Gastrocnemius medialis (tissue), 4 donors: ENCODE measurements around the gene CFAP92. TPM values are rescaled to one million over a fixed set of nuclear protein-coding genes. Genes with fewer than 3 reads are reported as not detected.
A peak's percentile ranks its signal among the peaks of the same experiment; 100 is the strongest.

Experiments
- ATAC-seq, 2 donors: fragments of 150-250 bp; one replicate each; pipeline ENCODE4 v1.9.1; 2016
- DNase-seq, 2 donors: peaks; one replicate each; pipeline ENCODE4 v3.0.0-alpha.2; 2019
- H3K27ac ChIP-seq, 4 donors: fragments of 200-600 bp; sonication (generic); 1 replicate in 1 of 4; 2 replicates in 3 of 4; pipeline ENCODE4 v1.5.1; 2016 to 2018; ENCODE audit warnings: mild to moderate bottlenecking in 2 of 4, moderate library complexity in 1 of 4
- H3K27me3 ChIP-seq, 3 donors: fragments of 200-600 bp; sonication (generic) in 2 of 3; 1 replicate in 1 of 3; 2 replicates in 2 of 3; pipeline versions ENCODE4 v1.5.1 to v1.6.0; 2016 to 2019; ENCODE audit warnings: mild to moderate bottlenecking in 1 of 3, moderate library complexity in 1 of 3
- H3K36me3 ChIP-seq, 2 donors: fragments of 200-600 bp; sonication (generic) in 1 of 2; one replicate each; pipeline ENCODE4 v1.5.1; 2017 to 2018
- H3K4me1 ChIP-seq, 2 donors: fragments of 200-600 bp; sonication (generic) in 1 of 2; one replicate each; pipeline ENCODE4 v1.5.1; 2016 to 2017; ENCODE audit warnings: mild to moderate bottlenecking in 2 of 2
- H3K4me3 ChIP-seq, 4 donors: fragments of 200-600 bp; sonication (generic) in 3 of 4; 1 replicate in 1 of 4; 2 replicates in 3 of 4; pipeline ENCODE4 v1.5.1; 2016 to 2019; ENCODE audit warnings: mild to moderate bottlenecking in 2 of 4
- H3K9me3 ChIP-seq, 3 donors: fragments of 200-600 bp; sonication (generic) in 2 of 3; 1 replicate in 1 of 3; 2 replicates in 2 of 3; pipeline ENCODE4 v1.5.1; 2016 to 2019
- CTCF ChIP-seq, 5 experiments: fragments of 450-650 bp in 3 of 5; fragments of 200-600 bp in 2 of 5; sonication (generic) in 2 of 5; IDR thresholded peaks in 4 of 5; conservative IDR thresholded peaks in 1 of 5; 1 replicate in 4 of 5; 2 replicates in 1 of 5; pipeline ENCODE4 v1.5.1; 2016 to 2019; ENCODE audit warnings: antibody characterized with exemption in 5 of 5, mild to moderate bottlenecking in 3 of 5, moderate library complexity in 3 of 5
- POLR2A ChIP-seq, 2 donors: fragments of 450-650 bp; IDR thresholded peaks; one replicate each; pipeline ENCODE4 v1.6.1; 2017; ENCODE audit warnings: antibody characterized with exemption in 2 of 2, mild to moderate bottlenecking in 2 of 2, moderate library complexity in 2 of 2
- in situ Hi-C, 4 donors: fragments of 200-750 bp; cut with MboI; loops; one replicate each; pipeline versions ENCODE4 v1.15.0 to v1.8.0; 2017; ENCODE audit warnings: low sequenced_read_pairs in 4 of 4
- intact Hi-C: fragments of 100-400 bp; cut with DNase I; formaldehyde crosslinking; loops from one replicate; pipeline ENCODE4 v1.15.1; 2023; ENCODE audit warnings: low total_unique reads
- total RNA-seq, 4 donors: library from RNA; depleted of rRNA; stranded (reverse); fragments of >200 nt; gene quantifications; one replicate each; pipeline versions ENCODE4 v1.1.0 to v1.2.3, GENCODE V29; 2016

Gene CFAP92
- total RNA-seq, 4 donors from 2014 or later: 0.07 to 0.34 (median 0.20) TPM; not detected in 1

GRCh38 chr3:129007792-129008191, 13.9 kb upstream of the CFAP92 start:
- peak; percentile 34 for ATAC-seq
- in situ Hi-C loops: no loop called here
- no peak for DNase-seq
- Histone ChIP-seq H3K4me3 (no peak overlapping the region), H3K27ac (peak overlapping the region in 3 of 4 donors; percentile 16 to 31 (median 29)), H3K36me3 (no peaks in the 10 kb centered on the region), H3K9me3 (no peaks in the 10 kb centered on the region), H3K27me3 (peaks cover 6 to 12% (median 7%) of the 10 kb centered on the region in 3 donors), H3K4me1 (peaks cover 19 to 34% of the 10 kb centered on the region in 2 donors)
- intact Hi-C loops: no loop called here
- TF ChIP-seq POLR2A (IDR thresholded peaks at IDR 0.05) (no peak), CTCF (IDR thresholded peaks at IDR 0.05 in 4 of 5, conservative IDR thresholded peaks at IDR 0.05 in 1 of 5) (no peak)

GRCh38 chr3:129006864-129007263, 13.0 kb upstream of the CFAP92 start:
- no peak for TF ChIP-seq POLR2A (IDR thresholded peaks at IDR 0.05)
- no peak for TF ChIP-seq CTCF (IDR thresholded peaks at IDR 0.05 in 4 of 5, conservative IDR thresholded peaks at IDR 0.05 in 1 of 5)
- in situ Hi-C loops (no loop called here), intact Hi-C loops (no loop called here)
- Histone ChIP-seq H3K4me1 (peaks cover 21 to 37% of the 10 kb centered on the region in 2 donors), H3K27ac (peak overlapping the region in 1 of 4 donors; percentile 16), H3K36me3 (no peaks in the 10 kb centered on the region), H3K27me3 (peaks cover 11 to 20% (median 12%) of the 10 kb centered on the region in 3 donors), H3K9me3 (no peaks in the 10 kb centered on the region), H3K4me3 (no peak overlapping the region)
- DNase-seq (no peak), ATAC-seq (no peak)

- H3K27ac ChIP-seq: peak overlapping the region in 3 of 4 donors; percentile 4 to 44 (median 36)
- H3K4me3 ChIP-seq: no peak overlapping the region
- in situ Hi-C loops: no loop called here
- H3K27me3 ChIP-seq: peaks cover 21 to 30% (median 22%) of the 10 kb centered on the region in 3 donors
- peaks cover 27 to 38% of the 10 kb centered on the region in 2 donors for H3K4me1 ChIP-seq
- no peak for TF ChIP-seq CTCF (IDR thresholded peaks at IDR 0.05 in 4 of 5, conservative IDR thresholded peaks at IDR 0.05 in 1 of 5)
- H3K36me3 ChIP-seq: no peaks in the 10 kb centered on the region
- intact Hi-C loops: no loop called here
- H3K9me3 ChIP-seq: no peaks in the 10 kb centered on the region
- DNase-seq (no peak), ATAC-seq (no peak)
Observed at GRCh38 chr3:129005526-129006303, 11.8 kb upstream of the CFAP92 start.

GRCh38 chr3:129004639-129005295, 10.9 kb upstream of the CFAP92 start:
- no peak for ATAC-seq

More at GRCh38 chr3:129004639-129005295, 10.9 kb upstream of the CFAP92 start:
- Histone ChIP-seq H3K9me3 (no peaks in the 10 kb centered on the region), H3K4me3 (no peak overlapping the region), H3K36me3 (no peaks in the 10 kb centered on the region), H3K27me3 (peaks cover 22 to 38% (median 25%) of the 10 kb centered on the region in 3 donors), H3K27ac (peak overlapping the region in 3 of 4 donors; percentile 4 to 44 (median 36)), H3K4me1 (peaks cover 32 to 43% of the 10 kb centered on the region in 2 donors)
- in situ Hi-C loops (no loop called here), intact Hi-C loops (no loop called here)
- DNase-seq: no peak
- TF ChIP-seq POLR2A (IDR thresholded peaks at IDR 0.05) (no peak), CTCF (IDR thresholded peaks at IDR 0.05 in 4 of 5, conservative IDR thresholded peaks at IDR 0.05 in 1 of 5) (no peak)
